Measurements from ENCODE around the gene IGSF3. TPM values are rescaled to one million over a fixed set of nuclear protein-coding genes. Genes with fewer than 3 reads are reported as not detected.
A peak's percentile ranks its signal among the peaks of the same experiment; 100 is the strongest.

Gene IGSF3
- total RNA-seq, 1 donor from 2014 or later: 0.48 TPM

DNA sequence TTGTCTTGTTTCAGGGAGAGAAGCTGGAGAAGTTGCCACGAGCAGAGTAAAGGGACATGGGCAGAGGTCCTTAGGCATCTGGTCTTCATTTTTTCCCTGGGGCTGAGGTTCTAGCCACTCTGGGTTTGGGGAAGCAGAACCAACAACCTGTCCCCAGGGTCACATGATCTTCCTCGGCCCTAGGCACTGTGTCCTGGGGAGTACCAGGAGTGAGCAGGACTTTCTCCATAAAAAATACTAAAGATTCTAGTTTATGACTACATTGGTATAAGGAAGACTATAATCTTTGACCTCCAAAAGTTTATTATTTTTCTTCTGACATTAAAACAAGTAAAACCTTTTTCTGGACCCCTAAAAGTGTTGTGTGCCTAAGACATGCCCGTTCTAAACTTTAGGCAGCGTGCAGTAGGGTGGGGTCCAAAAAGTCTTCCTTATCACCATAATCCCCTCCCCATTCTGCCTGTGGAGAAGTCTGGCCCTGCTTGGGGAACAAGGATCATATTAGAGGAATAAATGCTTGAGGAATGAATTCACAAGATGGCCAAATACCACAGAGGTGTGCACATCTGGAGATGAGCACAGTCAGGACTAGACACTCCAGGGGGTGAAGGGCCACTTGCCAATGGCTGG lies 19.3 kb upstream of the IGSF3 start:
- ATAC-seq (no peak), DNase-seq (ENCODE audit: low spot score) (no peak)

DNA sequence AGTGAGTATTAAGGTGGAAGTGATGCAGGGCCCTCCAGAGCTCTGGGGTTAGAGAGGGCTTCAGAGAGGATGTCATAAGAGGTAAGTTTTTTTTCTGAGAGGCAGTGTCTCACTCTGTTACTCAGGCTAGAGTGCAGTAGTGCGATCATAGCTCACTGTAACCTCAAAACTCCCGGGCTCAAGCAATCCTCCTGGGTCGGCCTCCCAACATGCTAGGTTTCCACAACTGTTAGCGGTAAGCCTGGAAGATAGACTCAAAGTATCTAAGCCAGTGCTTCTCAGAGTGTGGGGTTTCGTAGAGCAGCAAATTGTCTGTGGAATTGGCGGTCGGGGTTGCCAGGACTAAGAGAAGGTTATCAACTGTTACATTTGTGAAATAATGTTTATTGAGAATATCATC lies 18.6 kb upstream of the IGSF3 start:
- DNase-seq (ENCODE audit: low spot score): no peak
- ATAC-seq: no peak

DNA sequence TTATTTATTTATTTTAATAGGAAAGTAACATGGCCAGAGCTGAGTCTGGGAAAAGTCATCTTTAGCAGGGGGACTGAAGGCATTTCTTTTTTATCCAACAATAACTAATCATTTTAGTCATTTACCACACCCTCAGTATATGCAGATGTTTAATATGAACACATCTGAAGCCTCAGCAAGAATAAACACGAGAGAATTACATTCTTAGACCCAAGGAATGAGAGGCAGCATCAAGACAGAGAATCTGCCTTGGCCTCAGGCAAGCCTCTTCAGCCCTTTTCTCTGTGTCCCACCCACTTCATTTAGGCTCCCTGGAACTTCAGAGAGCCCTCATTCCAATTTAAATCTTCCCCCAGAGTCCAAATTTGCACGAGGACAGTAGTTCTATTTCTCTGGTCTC lies 17.0 kb upstream of the IGSF3 start:
- DNase-seq (ENCODE audit: low spot score) (no peak), ATAC-seq (no peak)

DNA sequence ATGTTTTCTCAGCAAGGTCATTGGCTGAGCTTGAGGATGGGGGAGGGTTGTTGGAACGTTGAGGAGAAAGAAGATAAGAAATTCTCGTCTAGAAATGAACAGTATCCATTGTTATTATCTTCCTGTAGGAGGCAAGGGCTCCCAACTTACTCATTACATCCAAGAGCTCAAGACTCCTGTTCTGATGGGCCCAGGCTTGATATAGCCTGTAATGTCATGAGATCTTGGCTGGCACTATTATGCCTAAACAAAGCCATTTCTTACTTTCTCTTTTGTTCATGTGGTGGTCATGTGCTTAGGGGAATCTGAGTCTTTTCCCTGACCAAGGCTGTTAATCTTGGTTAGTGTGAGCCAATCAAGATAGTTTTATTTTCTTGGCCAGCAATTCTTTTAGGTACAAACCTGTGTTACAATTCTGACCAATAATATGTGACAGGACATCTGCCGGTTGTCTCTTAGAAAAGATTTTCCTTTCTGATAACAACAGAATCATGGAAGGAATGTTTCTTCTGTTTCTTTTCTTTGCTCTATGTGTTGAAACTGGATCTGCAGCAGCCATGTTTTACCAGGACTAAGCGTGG lies 15.2 kb upstream of the IGSF3 start:
- ATAC-seq: no peak
- DNase-seq (ENCODE audit: low spot score): no peak

DNA sequence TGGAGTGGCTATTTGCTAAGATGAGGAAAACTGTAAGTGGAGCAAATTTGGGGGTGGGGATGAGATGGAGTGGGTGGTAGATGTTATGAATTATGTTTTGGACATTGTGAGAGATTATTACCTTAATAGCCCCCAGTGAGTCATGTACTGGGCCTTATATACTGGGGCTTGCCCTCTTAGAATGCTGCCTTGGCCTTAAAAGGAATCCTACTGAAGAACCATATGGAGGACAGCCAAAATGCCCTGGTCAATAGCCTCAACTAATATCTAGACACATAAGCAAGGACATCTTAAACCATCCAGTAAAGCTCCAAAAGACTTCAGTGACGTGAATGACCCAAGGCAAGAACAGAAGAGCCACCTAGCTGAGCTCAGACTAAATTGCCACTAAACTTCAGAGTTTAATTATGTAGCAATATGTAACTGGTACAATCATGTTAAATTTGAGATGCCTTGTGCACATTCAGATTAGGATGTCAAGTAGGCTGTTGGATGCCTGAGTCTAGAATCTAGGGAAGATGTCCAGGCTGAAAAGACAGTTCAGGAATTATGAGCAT lies 13.9 kb upstream of the IGSF3 start:
- ATAC-seq: no peak
- no peak for DNase-seq (ENCODE audit: low spot score)

DNA sequence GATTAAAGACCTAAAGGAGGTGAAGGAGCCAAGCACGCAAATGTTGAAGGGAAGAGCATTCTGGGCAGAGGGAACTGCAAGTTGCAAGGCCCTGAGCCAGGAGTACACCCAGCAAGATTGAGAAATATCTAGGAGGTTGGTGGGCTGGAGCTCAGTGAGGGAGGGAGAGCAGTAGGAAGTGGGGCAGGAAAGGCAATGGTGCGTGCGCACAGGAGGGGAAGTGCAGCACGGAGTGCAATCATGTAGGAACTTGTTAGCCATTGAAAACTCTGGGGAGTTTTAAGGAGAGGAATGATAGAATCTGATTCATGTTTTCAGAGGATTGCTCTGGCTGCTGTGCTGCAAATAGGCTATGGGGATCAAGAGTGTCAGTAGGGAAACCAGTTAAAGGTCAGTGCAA lies 13.2 kb upstream of the IGSF3 start:
- DNase-seq (ENCODE audit: low spot score) (peak; percentile 14), ATAC-seq (no peak)

DNA sequence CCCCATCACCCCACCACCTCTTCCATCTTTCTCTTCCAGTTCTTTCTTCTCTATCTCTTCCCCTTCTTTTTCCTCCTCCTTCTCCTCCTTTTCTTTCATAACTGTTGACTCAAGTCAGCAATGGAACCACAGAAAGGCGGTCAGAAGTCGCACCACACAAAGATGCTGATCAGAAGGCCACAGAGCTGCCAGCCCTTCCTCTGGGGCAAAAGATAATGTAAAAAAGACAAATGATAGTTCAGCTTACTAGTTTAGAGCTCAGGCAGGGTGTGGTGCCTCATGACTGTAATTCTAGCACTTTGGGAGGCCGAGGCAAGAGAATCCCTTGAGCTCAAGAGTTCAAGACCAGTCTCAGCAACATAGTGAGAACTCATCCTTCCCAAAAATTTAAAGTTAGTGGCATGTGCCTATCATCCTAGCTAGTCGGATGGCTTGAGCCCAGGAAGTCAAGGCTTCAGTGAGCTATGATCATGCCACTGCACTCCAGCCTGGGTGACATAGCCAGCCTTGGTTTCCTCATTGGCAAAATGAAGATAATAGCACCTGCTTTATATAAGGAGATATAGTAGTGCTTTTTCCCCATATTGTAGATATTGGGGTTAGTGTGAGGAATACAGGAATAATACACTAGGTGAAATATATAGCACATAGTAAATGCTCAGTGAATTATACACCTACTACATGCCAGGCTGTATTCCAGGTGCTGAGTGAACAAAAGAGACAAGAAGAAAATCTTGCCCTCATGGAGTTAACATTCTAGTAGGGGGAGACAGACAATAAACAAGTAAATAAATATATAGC lies 12.5 kb upstream of the IGSF3 start:
- no peak for ATAC-seq
- DNase-seq (ENCODE audit: low spot score): peak; percentile 0

DNA sequence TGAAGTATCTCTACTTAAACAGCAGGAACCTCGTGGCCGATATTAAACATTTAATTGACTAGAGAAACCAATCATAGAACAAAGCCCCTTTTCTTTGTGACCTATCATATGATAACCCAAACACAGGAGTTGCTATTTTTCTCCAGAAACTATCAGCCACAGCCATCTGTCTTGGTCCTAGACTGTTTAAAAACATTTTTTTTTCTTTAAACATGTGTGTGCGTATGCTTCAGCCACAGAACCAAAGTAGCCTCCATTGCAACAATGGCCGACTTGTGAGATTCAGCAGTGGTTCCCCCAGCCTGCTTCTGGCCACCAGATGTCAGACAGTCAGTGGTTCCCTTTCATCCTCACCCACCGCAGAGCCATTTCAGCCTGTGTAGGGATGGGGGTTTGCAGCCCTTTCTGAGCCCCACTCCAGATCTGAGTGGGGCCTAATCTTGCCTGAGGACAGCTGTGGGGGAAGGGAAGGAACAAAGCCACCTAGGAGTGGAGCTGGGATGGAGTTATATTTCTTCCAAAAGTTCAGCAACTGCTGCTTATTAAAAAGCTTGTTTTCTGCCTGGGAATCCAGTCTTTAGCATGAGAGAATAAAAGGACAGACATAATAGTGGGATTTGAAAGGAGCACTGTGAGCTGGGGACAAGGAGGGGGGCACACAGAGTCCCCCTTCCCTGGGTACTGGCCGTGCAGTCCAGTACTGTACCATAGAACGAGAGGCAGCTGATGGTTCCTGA lies 11.7 kb upstream of the IGSF3 start:
- DNase-seq (ENCODE audit: low spot score) (peak; percentile 8), ATAC-seq (no peak)

DNA sequence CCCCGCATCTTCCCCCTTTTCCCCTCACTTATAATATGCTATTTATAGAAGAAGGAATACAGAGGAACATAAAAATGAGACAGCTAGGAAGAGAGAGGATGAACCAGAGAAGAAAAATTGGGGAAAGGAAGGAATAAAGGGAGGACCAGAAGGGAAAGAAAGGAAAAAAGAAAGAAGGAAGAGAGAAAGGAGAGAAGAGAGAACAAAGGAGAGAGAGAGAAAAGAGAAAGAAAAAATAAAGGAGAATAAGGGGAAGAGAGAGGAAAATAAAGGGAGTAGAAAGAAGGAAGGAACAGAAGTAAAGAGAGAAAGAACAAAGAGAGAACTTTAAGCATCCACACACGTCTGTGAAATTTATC lies 11.2 kb upstream of the IGSF3 start:
- DNase-seq (ENCODE audit: low spot score) (no peak), ATAC-seq (no peak)

DNA sequence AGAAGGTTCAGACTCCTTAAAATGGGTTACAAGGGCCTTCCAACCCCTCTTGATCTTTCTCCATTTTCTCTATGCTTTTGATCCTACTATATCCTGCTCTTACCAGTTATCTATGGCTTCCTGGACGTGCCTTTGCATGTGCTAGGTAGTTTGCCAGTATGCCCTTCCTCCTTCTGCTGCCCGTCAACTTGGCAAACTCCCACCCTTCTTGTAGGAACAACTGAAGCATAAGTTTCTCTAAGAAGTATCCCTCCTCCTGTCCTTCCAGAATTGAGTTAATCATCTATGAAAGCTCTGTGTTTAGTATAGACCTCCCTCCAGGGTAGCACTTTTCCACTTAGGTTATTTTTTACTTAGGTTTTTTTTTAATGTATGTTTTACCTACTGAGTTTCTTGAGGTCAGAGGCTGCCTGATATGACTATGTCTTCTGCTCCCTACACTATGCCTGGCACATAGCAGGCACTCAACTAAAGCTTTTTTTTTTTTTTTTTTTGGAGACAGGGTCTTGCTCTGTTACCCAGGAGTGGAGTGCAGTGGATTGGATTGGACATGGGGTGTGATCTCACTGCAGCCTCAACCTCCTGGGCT lies 10.0 kb upstream of the IGSF3 start:
- DNase-seq (ENCODE audit: low spot score) (peak; percentile 2), ATAC-seq (no peak)

DNA sequence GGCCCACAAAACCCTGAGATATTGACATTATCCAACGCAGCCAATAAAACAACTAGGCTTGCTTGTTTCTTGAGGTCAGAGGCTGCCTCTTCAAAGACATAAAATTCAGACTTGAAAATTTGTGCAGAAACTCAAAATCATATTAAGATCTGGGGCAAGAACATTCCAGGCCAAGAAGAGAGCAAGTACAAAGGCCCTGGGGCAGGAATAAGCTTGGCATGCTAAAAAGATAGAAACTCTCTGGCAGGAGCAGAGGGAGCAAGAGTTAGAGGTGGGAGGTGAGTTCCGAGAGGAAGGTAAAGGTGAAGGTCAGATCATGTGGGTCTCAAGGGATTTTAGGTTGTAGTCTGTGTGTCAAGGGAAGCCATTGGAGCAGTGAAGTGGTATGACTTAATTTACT lies 8.8 kb upstream of the IGSF3 start:
- ATAC-seq (no peak), DNase-seq (ENCODE audit: low spot score) (peak; percentile 1)

DNA sequence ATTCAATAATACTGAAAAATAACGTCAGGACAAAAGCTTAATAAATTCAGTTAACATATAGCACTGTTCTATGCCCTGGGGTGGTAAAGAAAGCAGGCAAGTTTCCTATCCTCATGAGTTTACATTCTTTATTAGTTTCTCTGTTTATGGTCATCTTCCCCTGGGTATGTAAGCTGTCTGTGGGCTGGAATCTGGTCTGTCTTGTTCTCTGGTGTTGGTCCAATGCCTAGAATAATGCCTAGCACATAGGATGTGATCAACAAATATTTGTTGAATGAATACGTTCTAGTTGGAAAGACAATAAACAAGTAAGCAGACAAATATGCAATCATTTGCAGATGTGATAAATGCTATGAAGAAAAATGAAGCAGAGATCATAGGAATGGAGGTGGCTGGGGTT lies 7.2 kb upstream of the IGSF3 start:
- DNase-seq (ENCODE audit: low spot score) (no peak), ATAC-seq (no peak)

DNA sequence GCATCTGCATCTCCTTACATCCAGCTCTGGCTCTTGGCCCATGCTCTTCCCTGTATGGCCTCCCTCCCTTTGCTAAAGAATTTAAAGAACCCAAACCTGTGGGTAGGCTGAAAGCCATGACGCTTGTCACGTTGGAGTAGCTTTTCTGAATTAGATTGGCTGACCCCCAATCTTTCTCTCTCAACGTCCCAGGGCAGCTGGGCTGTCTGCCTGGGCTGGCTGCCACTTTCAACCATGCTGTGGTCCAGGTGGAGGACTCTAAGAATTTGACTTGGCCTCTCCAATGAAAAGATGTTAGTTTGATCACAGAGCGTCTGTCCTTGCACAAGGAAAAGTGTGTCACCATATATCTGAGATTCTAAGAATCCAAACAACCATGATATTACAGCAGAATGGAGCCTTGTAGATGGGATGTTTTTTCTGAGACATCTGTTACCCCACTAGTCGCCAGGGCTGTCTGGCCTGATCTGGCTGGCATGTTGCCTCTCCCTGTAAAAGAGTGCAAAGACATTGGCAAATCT lies 6.5 kb upstream of the IGSF3 start:
- DNase-seq (ENCODE audit: low spot score): no peak
- no peak for ATAC-seq

DNA sequence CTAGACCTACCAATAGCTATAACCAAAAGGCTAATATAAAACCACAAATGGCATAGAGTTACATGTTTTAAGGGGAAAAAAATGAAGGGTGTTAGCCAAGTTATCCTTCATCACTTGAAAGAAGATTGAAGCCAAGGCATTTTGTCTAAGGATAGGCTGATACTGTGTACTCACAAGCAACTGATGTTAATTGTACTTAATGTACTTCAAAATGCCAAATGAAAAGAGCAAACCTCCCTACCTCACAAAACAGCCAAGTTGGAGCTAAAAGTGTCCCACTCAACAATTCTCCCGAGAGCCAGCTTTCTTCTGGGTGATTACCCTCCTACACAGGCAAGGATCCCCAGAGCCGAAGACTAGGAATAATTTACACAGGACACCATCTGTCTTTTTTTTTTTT lies 4.4 kb upstream of the IGSF3 start:
- no peak for ATAC-seq
- DNase-seq (ENCODE audit: low spot score): no peak

DNA sequence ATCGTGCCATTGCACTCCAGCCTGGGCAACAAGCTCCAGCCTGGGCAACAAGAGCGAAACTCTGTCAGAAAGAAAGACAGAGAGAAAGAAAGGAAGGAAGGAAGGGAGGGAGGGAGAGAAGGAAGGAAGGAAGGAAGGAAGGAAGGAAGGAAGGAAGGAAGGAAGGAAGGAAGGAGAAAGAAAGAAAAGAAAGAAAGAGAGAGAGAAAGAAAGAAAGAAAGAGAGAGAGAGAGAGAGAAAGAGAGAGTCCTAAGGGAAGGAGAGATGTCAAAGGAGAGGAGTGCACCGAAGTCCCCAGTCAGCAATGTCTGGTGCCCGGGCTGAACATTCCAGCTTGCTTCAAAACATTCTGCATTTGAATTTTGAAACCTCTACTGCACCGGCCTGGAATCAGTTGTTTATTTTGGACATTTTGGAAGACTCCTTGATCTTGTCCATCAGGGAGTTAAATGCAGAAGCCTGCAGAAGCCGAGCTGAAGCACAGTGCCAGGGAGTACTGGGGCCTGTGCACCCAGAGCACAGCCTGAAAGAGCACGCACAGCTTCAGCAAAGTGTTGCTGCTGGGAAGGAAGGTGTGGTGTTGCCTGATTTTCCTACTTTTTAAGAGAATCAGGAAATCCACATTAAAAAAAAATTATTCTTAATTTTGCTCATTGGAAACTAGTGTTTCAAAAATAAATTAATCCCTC lies 3.7 kb upstream of the IGSF3 start:
- ATAC-seq (no peak), DNase-seq (ENCODE audit: low spot score) (no peak)

DNA sequence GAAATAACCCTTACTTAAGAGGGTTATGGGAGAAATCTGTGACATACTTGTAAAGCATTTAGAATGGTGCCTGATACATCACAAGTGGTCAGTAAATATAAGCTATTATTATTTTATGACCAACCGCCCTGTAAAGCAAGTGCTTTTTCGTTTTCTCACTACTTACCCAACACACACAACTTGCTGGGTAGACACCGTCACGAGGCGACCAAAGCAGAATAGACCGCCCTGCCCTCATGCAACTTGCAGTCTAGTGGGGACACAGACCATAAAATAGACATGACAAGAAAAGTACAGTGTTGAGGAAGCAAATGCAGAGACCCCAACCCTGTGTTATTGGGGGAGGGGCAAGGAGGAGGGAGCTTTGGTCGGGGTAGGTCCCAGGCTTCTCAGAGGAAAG lies 744 bp upstream of the IGSF3 start:
- no peak for ATAC-seq
- DNase-seq (ENCODE audit: low spot score): no peak

DNA sequence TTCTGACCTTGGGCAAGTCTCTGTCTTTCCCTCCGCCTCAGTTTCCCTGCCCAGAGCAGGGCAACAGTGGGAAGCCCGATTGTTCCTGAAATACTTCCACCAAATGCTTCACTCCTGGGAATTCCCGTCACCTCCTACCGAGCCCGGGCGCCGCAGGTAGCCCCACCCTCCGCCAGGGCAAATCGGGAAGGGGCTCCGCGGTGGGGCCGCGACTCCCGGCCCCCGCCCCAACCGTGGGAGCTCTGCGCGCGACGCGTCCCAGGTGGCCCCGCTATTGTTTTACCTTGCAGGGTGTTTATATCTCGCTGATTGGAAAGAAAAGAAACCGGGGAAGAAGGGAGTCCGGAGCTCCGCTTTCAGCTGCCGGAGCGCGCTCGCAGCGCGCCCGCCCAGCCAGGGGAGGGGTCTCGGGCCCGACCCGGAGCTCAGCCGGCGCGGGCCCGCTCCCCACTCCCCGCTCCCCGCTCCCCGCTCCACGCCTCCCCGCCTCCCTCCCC lies 407 bp downstream of the IGSF3 start:
- DNase-seq (ENCODE audit: low spot score) (no peak), ATAC-seq (peak; percentile 41)

DNA sequence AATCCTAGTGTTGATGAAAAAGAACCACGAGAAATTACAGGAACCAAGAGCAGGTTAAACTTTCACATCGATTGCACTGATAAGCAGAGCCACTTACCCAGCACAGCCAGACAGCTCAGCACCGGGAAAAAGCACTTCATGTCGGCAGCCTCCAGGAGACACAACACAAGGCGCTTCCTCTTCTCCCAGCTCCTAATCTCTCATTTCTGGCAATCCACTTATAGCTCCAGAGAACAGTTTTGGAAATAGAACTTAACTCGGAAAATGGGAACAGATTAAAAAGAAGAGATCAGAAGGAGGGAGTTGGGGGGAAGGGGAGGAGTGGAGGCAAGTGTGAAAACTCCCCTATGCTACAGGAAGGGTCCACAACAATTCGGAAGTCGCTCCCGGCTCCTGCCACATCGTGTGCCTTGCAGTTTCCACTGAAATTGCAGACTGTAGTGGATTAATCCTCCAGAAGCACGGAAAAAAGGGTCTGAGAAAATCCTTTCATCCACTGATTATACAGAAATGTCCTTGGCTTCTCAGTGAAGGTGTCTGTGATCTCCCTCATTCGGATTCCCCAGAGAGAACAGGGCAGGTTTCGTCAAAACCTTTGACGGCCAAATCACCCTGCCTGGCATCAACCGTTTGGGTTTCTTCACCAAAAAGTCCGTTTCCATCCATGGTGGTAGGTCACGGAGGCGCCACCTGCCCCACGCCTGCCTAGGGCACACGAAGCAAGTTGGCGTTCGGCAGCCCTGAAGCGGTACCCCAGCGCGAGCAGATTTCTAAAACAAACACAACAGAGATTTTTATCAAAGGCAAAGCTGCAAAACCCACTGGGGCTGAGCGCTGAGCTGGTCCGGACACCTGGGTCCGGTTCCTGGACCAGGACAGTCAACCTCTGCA lies 1.1 kb downstream of the IGSF3 start:
- DNase-seq (ENCODE audit: low spot score): no peak

DNA sequence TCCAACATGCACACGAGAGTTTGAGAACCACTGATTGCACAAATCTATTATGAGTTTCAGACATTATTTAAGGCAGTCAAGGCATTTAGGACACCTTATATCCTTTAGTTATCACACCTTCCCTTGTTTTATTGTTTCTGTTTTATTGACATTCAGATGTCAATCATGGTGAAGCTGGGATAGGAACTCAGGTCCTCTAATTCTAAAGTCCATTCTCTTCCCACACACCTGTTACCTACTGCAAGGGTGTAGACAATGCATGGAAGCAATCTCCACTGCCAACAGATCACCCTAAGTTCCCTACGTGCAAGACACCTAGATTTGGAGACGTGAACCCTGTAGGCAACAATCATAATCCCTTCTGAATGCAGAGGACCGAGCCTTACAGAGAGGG lies 2.6 kb downstream of the IGSF3 start:
- ATAC-seq (no peak), DNase-seq (ENCODE audit: low spot score) (no peak)

More for the DNA sequence above, 1.1 kb downstream of the IGSF3 start:
- peak; percentile 12 for ATAC-seq

Data from left lobe of liver (tissue), 2 donors.